WTC11 (cell line): Measurements from ENCODE around the gene PDE6G. TPM values are rescaled to one million over a fixed set of nuclear protein-coding genes. Genes with fewer than 3 reads are reported as not detected.

Experiments
- ATAC-seq: fragments of 200-7000 bp; cut with Tn5 transposase; 2 replicates; pipeline ENCODE4 v1.10.0; 2021; ENCODE audit warnings: mild to moderate bottlenecking, moderate library complexity
- CTCF ChIA-PET: fragments of 300-600 bp; sonication (Branson Sonifier 250); formaldehyde crosslinking; loops from one replicate; lab custom pipeline; 2021; ENCODE audit warnings: antibody characterized with exemption; lab: Charles Lee
- POLR2A ChIA-PET: fragments of 350-600 bp; sonication (Branson Sonifier 250); formaldehyde crosslinking; loops from one replicate; lab custom pipeline; 2021; ENCODE audit warnings: antibody characterized with exemption; lab: Charles Lee
- DNase-seq: peaks from one replicate; pipeline ENCODE4 v3.0.0; 2021; ENCODE audit warnings: low spot score
- H3K27ac Mint-ChIP-seq: 2 replicates; pipeline ENCODE4 v1.8.0; 2021; ENCODE audit warnings: mixed read lengths
- H3K27me3 Mint-ChIP-seq: 2 replicates; pipeline ENCODE4 v1.8.0; 2021; ENCODE audit warnings: low read depth, mild to moderate bottlenecking, moderate library complexity, mixed read lengths
- H3K36me3 Mint-ChIP-seq: 2 replicates; pipeline ENCODE4 v1.8.0; 2021; ENCODE audit warnings: mixed read lengths
- H3K4me1 Mint-ChIP-seq: 2 replicates; pipeline ENCODE4 v1.8.0; 2022; ENCODE audit warnings: mixed read lengths
- H3K4me3 Mint-ChIP-seq: 2 replicates; pipeline ENCODE4 v1.8.0; 2021; ENCODE audit warnings: mild to moderate bottlenecking, moderate library complexity, mixed read lengths
- H3K9me3 Mint-ChIP-seq: 2 replicates; pipeline ENCODE4 v1.8.0; 2021; ENCODE audit warnings: mixed read lengths
- ESRRA ChIP-seq: sonication (generic); formaldehyde crosslinking; IDR thresholded peaks from 2 replicates; pipeline ENCODE4 v1.8.1; 2022; ENCODE audit warnings: mild to moderate bottlenecking, missing genetic modification reagents, borderline replicate concordance
- ETV6 ChIP-seq: sonication (generic); formaldehyde crosslinking; IDR thresholded peaks from 2 replicates; pipeline ENCODE4 v1.8.1; 2022; ENCODE audit warnings: mild to moderate bottlenecking, missing genetic modification reagents
- FOXK1 ChIP-seq: sonication (generic); formaldehyde crosslinking; IDR thresholded peaks from 2 replicates; pipeline ENCODE4 v1.8.0; 2022; ENCODE audit warnings: mild to moderate bottlenecking, moderate library complexity, missing genetic modification reagents
- FOXP1 ChIP-seq: sonication (generic); formaldehyde crosslinking; IDR thresholded peaks from 2 replicates; pipeline ENCODE4 v1.8.0; 2022; ENCODE audit warnings: missing genetic modification reagents, mild to moderate bottlenecking, moderate library complexity, borderline replicate concordance
- GABPB1 ChIP-seq: sonication (generic); formaldehyde crosslinking; IDR thresholded peaks from 2 replicates; pipeline ENCODE4 v1.8.1; 2023; ENCODE audit warnings: mild to moderate bottlenecking, missing genetic modification reagents
- GTF2I ChIP-seq: fragments of 250-450 bp; sonication (Bioruptor Pico); conservative IDR thresholded peaks from 2 replicates; pipeline ENCODE4 v1.4.0; 2021; ENCODE audit warnings: mild to moderate bottlenecking
- HMGA2 ChIP-seq: fragments of 250-450 bp; sonication (Bioruptor Pico); IDR thresholded peaks from 2 replicates; pipeline ENCODE4 v1.4.0; 2021; ENCODE audit warnings: mild to moderate bottlenecking, moderate library complexity
- NFE2L1 ChIP-seq: sonication (generic); formaldehyde crosslinking; IDR thresholded peaks from 2 replicates; pipeline ENCODE4 v1.8.1; 2023; ENCODE audit warnings: missing genetic modification reagents
- NFYB ChIP-seq: sonication (generic); formaldehyde crosslinking; conservative IDR thresholded peaks from 2 replicates; pipeline ENCODE4 v1.8.0; 2022; ENCODE audit warnings: low read depth, missing genetic modification reagents
- NR1H2 ChIP-seq: sonication (generic); formaldehyde crosslinking; IDR thresholded peaks from 2 replicates; pipeline ENCODE4 v1.9.0; 2021; ENCODE audit warnings: mild to moderate bottlenecking, moderate library complexity, missing genetic modification reagents
- OVOL2 ChIP-seq: fragments of 250-450 bp; sonication (Bioruptor Pico); IDR thresholded peaks from 2 replicates; pipeline ENCODE4 v1.9.0; 2021; ENCODE audit warnings: mild to moderate bottlenecking, borderline replicate concordance
- SP1 ChIP-seq: sonication (generic); formaldehyde crosslinking; conservative IDR thresholded peaks from 2 replicates; pipeline ENCODE4 v1.8.1; 2022; ENCODE audit warnings: missing genetic modification reagents
- TP53 ChIP-seq: sonication (generic); formaldehyde crosslinking; IDR thresholded peaks from 2 replicates; pipeline ENCODE4 v1.8.1; 2023; ENCODE audit warnings: mild to moderate bottlenecking, missing genetic modification reagents
- ZBTB21 ChIP-seq: sonication (generic); formaldehyde crosslinking; IDR thresholded peaks from 2 replicates; pipeline ENCODE4 v1.8.1; 2023; ENCODE audit warnings: mild to moderate bottlenecking, missing genetic modification reagents, borderline replicate concordance
- ZNF396 ChIP-seq: fragments of 250-450 bp; sonication (Bioruptor Pico); IDR thresholded peaks from 2 replicates; pipeline ENCODE4 v1.8.0; 2021; ENCODE audit warnings: mild to moderate bottlenecking, moderate library complexity, borderline replicate concordance
- total RNA-seq: library from RNA; stranded (reverse); gene quantifications from 3 replicates; pipeline ENCODE4 v1.2.3, GENCODE V29; 2021
- TF ChIP-seq, protein P1 (sequence below): sonication (generic); formaldehyde crosslinking; IDR thresholded peaks from 2 replicates; pipeline ENCODE4 v1.8.1; 2023; ENCODE audit warnings: mild to moderate bottlenecking, moderate library complexity, missing genetic modification reagents
- TF ChIP-seq, protein P2 (sequence below): sonication (generic); formaldehyde crosslinking; conservative IDR thresholded peaks from 2 replicates; pipeline ENCODE4 v1.8.1; 2022; ENCODE audit warnings: mild to moderate bottlenecking, missing genetic modification reagents
- TF ChIP-seq, protein P3 (sequence below): sonication (generic); formaldehyde crosslinking; IDR thresholded peaks from 2 replicates; pipeline ENCODE4 v1.8.1; 2023; ENCODE audit warnings: mild to moderate bottlenecking, missing genetic modification reagents, borderline replicate concordance
- TF ChIP-seq, protein P4 (sequence below): fragments of 250-450 bp; sonication (Bioruptor Pico); IDR thresholded peaks from 2 replicates; pipeline ENCODE4 v1.9.0; 2021; ENCODE audit warnings: mild to moderate bottlenecking
- TF ChIP-seq, protein P5 (sequence below): fragments of 250-450 bp; sonication (Bioruptor Pico); IDR thresholded peaks from 2 replicates; pipeline ENCODE4 v2.1.2; 2022; ENCODE audit warnings: mild to moderate bottlenecking, moderate library complexity
- TF ChIP-seq, protein P6 (sequence below): sonication (generic); formaldehyde crosslinking; IDR thresholded peaks from 2 replicates; pipeline ENCODE4 v1.8.1; 2023; ENCODE audit warnings: mild to moderate bottlenecking, missing genetic modification reagents

Gene PDE6G
- total RNA-seq, 1 experiment from 2014 or later = 4.4 TPM

DNA sequence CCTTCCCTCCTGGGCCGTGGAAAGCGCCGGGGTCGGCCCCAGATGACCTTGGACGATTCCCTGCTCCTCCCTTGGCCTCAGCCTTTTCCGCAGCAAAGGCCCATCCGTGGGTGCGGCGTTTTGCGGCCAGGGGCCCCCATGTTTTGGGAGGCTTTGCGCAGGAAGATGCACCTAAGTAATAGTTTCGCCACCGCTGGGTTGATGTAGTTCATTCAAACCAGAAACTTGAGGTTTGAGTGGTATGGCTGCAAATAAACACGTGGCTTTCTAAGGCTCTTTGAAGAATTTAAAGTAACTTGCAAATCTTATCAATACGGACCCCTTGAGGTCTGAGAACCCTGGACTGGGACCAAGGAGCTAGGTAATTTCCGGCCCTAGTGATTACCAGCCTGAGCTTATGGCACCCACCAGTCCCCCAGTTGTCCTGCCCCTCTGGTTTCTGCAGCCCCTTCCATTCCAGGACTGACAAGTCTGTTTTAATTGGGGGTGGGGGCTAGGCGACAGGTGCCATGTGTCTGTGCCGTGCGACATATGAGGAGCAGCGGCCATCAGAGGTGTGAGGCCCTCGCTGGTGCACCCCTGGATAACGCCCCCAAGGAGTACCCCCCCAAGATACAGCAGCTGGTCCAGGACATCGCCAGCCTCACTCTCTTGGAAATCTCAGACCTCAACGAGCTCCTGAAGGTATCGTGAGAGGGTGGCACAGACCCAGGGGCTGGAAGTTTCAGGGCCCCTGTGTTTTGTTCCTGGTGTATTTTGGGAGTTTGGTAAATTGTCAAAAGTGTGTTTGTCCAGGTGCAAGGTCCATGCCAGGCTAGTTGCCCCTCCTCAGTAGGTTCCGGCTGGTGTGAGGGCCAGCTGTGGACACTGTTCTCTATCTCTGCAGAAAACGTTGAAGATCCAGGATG, 47.7 kb upstream of the PDE6G start:
- Mint-ChIP-seq H3K4me1 (peaks cover 18% of the 10 kb centered on the region), H3K4me3 (peak overlapping the region; percentile 75), H3K27me3 (no peaks in the 10 kb centered on the region), H3K36me3 (peaks cover 38% of the 10 kb centered on the region), H3K27ac (peak overlapping the region; percentile 82; the same call in 1 of the 2 replicates), H3K9me3 (no peaks in the 10 kb centered on the region)
- POLR2A ChIA-PET = interaction anchor here (0.7 to 2.3 kb wide), 7 partner anchors 7 to 163 kb away, joined by 3 to 11 read pairs (median 4); partner anchors contain the start of genes ARL16, HGS and SLC25A10
- ATAC-seq (no peak), DNase-seq (no peak)
- CTCF ChIA-PET = interaction anchor here (1.0 to 2.2 kb wide), 6 partner anchors 10 to 316 kb away, joined by 3 to 13 read pairs (median 7); partner anchors contain the start of genes ARL16 and HGS
- TF ChIP-seq, protein P1, sequence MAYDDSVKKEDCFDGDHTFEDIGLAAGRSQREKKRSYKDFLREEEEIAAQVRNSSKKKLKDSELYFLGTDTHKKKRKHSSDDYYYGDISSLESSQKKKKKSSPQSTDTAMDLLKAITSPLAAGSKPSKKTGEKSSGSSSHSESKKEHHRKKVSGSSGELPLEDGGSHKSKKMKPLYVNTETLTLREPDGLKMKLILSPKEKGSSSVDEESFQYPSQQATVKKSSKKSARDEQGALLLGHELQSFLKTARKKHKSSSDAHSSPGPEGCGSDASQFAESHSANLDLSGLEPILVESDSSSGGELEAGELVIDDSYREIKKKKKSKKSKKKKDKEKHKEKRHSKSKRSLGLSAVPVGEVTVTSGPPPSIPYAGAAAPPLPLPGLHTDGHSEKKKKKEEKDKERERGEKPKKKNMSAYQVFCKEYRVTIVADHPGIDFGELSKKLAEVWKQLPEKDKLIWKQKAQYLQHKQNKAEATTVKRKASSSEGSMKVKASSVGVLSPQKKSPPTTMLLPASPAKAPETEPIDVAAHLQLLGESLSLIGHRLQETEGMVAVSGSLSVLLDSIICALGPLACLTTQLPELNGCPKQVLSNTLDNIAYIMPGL (CRISPR knock-in tag) = no peak
- TF ChIP-seq GABPB1 (CRISPR knock-in tag) = 0 out of 2 replicates have a peak, but pooled peaks have one; percentile 10

DNA sequence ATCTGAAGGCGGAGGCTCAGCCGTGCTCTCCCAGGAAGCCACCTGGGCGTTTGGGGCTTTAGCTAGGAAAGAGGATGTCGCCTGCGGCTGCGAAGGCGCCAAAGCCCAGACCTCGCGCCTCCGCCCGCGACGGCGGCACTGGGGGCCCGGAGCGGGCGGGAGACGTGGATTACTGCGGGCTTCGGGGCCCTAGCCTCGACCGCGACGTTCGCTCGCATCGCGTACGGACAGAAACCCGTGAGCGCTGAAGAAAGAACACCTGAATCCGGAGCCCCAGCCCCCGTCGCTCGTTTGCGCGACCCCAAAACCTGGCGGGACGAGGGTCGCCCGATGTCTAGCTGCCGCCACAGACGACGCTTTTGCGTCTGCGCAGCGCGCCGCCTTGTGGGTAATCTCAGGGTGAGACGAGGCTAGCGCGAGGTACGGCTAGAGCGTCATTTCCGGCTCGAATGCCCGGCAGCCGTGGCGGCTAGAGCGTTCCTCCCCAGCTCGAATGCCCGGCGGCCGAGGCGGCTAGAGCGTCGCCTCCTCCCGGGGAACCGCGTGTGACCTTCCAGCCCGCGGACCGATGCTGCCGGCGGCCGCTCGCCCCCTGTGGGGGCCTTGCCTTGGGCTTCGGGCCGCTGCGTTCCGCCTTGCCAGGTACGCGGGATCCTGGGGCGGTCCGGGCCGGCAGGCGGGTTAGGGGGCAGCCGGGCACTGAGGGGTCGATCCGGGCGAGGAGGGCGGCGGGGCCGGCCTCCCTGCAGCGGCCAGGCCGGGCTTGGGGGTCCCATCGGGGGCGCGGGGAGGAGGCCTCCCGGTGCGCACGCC, 46.8 kb upstream of the PDE6G start, which contains the start of gene MRPL12:
MRPL12 (plus strand) TSS at position 434 of the 813 bp plus-strand sequence; CDS start at position 569, 135 bp downstream.
- Mint-ChIP-seq H3K27ac (peak within 1 kb of the TSS; percentile 95), H3K4me3 (peak within 1 kb of the TSS; percentile 98), H3K27me3 (no peaks in the 10 kb centered on the region), H3K4me1 (peaks cover 16% of the 10 kb centered on the region), H3K36me3 (peaks cover 45% of the 10 kb centered on the region), H3K9me3 (no peaks in the 10 kb centered on the region)
- ChIA-PET POLR2A (interaction anchor here (0.6 to 2.3 kb wide), 9 partner anchors 8 to 222 kb away, joined by 3 to 11 read pairs (median 4); partner anchors contain the start of genes ARL16, HGS and SLC25A10), CTCF (interaction anchor here (0.8 to 2.2 kb wide), 11 partner anchors 9 to 317 kb away, joined by 3 to 13 read pairs (median 4); partner anchors contain the start of genes ARL16, HGS and SLC25A10)
- DNase-seq (peak; percentile 94), ATAC-seq (peak; percentile 84)
- TF ChIP-seq FOXP1 (peak; percentile 85), NFYB (CRISPR knock-in tag) (peak; percentile 33; the same call in 1 of the 2 replicates), HMGA2 (CRISPR knock-in tag) (no peak), ZNF396 (CRISPR knock-in tag) (no peak), ETV6 (peak; percentile 67), NFE2L1 (CRISPR knock-in tag) (peak; percentile 65; the same call in 1 of the 2 replicates), TP53 (CRISPR knock-in tag) (peak; percentile 68; the same call in 1 of the 2 replicates), ESRRA (CRISPR knock-in tag) (peak; percentile 82; the same call in 1 of the 2 replicates), NR1H2 (CRISPR knock-in tag) (no peak), OVOL2 (CRISPR knock-in tag) (no peak), GTF2I (CRISPR knock-in tag) (no peak), ZBTB21 (CRISPR knock-in tag) (no peak; the same call in 1 of the 2 replicates), FOXK1 (CRISPR knock-in tag) (peak; percentile 96), SP1 (CRISPR knock-in tag) (peak; percentile 86)
- TF ChIP-seq, protein P2, sequence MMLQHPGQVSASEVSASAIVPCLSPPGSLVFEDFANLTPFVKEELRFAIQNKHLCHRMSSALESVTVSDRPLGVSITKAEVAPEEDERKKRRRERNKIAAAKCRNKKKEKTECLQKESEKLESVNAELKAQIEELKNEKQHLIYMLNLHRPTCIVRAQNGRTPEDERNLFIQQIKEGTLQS (CRISPR knock-in tag) = no peak
- TF ChIP-seq, protein P3, sequence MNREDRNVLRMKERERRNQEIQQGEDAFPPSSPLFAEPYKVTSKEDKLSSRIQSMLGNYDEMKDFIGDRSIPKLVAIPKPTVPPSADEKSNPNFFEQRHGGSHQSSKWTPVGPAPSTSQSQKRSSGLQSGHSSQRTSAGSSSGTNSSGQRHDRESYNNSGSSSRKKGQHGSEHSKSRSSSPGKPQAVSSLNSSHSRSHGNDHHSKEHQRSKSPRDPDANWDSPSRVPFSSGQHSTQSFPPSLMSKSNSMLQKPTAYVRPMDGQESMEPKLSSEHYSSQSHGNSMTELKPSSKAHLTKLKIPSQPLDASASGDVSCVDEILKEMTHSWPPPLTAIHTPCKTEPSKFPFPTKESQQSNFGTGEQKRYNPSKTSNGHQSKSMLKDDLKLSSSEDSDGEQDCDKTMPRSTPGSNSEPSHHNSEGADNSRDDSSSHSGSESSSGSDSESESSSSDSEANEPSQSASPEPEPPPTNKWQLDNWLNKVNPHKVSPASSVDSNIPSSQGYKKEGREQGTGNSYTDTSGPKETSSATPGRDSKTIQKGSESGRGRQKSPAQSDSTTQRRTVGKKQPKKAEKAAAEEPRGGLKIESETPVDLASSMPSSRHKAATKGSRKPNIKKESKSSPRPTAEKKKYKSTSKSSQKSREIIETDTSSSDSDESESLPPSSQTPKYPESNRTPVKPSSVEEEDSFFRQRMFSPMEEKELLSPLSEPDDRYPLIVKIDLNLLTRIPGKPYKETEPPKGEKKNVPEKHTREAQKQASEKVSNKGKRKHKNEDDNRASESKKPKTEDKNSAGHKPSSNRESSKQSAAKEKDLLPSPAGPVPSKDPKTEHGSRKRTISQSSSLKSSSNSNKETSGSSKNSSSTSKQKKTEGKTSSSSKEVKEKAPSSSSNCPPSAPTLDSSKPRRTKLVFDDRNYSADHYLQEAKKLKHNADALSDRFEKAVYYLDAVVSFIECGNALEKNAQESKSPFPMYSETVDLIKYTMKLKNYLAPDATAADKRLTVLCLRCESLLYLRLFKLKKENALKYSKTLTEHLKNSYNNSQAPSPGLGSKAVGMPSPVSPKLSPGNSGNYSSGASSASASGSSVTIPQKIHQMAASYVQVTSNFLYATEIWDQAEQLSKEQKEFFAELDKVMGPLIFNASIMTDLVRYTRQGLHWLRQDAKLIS = no peak
- TF ChIP-seq, protein P4, sequence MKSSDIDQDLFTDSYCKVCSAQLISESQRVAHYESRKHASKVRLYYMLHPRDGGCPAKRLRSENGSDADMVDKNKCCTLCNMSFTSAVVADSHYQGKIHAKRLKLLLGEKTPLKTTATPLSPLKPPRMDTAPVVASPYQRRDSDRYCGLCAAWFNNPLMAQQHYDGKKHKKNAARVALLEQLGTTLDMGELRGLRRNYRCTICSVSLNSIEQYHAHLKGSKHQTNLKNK = no peak
- TF ChIP-seq, protein P5, sequence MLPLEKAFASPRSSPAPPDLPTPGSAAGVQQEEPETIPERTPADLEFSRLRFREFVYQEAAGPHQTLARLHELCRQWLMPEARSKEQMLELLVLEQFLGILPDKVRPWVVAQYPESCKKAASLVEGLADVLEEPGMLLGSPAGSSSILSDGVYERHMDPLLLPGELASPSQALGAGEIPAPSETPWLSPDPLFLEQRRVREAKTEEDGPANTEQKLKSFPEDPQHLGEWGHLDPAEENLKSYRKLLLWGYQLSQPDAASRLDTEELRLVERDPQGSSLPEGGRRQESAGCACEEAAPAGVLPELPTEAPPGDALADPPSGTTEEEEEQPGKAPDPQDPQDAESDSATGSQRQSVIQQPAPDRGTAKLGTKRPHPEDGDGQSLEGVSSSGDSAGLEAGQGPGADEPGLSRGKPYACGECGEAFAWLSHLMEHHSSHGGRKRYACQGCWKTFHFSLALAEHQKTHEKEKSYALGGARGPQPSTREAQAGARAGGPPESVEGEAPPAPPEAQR = no peak
- TF ChIP-seq, protein P6, sequence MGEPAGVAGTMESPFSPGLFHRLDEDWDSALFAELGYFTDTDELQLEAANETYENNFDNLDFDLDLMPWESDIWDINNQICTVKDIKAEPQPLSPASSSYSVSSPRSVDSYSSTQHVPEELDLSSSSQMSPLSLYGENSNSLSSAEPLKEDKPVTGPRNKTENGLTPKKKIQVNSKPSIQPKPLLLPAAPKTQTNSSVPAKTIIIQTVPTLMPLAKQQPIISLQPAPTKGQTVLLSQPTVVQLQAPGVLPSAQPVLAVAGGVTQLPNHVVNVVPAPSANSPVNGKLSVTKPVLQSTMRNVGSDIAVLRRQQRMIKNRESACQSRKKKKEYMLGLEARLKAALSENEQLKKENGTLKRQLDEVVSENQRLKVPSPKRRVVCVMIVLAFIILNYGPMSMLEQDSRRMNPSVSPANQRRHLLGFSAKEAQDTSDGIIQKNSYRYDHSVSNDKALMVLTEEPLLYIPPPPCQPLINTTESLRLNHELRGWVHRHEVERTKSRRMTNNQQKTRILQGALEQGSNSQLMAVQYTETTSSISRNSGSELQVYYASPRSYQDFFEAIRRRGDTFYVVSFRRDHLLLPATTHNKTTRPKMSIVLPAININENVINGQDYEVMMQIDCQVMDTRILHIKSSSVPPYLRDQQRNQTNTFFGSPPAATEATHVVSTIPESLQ (CRISPR knock-in tag) = no peak
